IMR-90 (cell line): ENCODE data around the gene EIF4EBP2. TPM values are rescaled to one million over a fixed set of nuclear protein-coding genes. Genes with fewer than 3 reads are reported as not detected.

ENCODE experiments used
- ATAC-seq: fragments of 200-7000 bp; cut with Tn5 transposase; 2 replicates; pipeline ENCODE4 v1.9.1; 2020; ENCODE audit warnings: low read depth, mild to moderate bottlenecking, moderate library complexity
- BruUV-seq: library from RNA; stranded (reverse); fragments of 400-500 nt; replicated peaks from 2 replicates; lab custom pipeline; 2021; lab: Mats Ljungman, UMichigan
- CTCF ChIA-PET: fragments of 300-600 bp; formaldehyde crosslinking; extraction: SDS; loops from one replicate; lab custom pipeline; 2021; ENCODE audit warnings: antibody characterized with exemption; lab: Yijun Ruan, JAX
- POLR2A ChIA-PET: fragments of 300-600 bp; sonication (Branson Sonifier 250); formaldehyde crosslinking; loops from one replicate; lab custom pipeline; 2022; ENCODE audit warnings: antibody characterized with exemption; ENCODE audit not compliant: unreplicated experiment; lab: Charles Lee
- DNase-seq: peaks from one replicate; pipeline ENCODE4 v3.0.0; 2013
- H2AFZ ChIP-seq: replicated peaks from 2 replicates; pipeline ENCODE3; 2013; ENCODE audit warnings: low read length, mild to moderate bottlenecking; ENCODE audit not compliant: poor library complexity
- H2AK5ac ChIP-seq: 2 replicates; pipeline ENCODE4 v1.6.1; 2013; ENCODE audit warnings: low read depth, low read length, inconsistent platforms
- H2AK9ac ChIP-seq: replicated peaks from 2 replicates; pipeline ENCODE3; 2013; ENCODE audit warnings: mild to moderate bottlenecking, low read depth, low read length, moderate library complexity; ENCODE audit not compliant: poor library complexity
- H2BK120ac ChIP-seq: 2 replicates; pipeline ENCODE4 v1.6.1; 2013; ENCODE audit warnings: low read depth, low read length, inconsistent platforms
- H2BK15ac ChIP-seq: 3 replicates; pipeline ENCODE4 v1.6.1; 2013; ENCODE audit warnings: low read depth, low read length, inconsistent platforms
- H2BK20ac ChIP-seq: 2 replicates; pipeline ENCODE4 v1.6.1; 2013; ENCODE audit warnings: low read depth, mild to moderate bottlenecking, inconsistent platforms, low read length, moderate library complexity
- H2BK5ac ChIP-seq: 2 replicates; pipeline ENCODE4 v1.6.1; 2013; ENCODE audit warnings: mild to moderate bottlenecking, low read depth, low read length, inconsistent platforms; ENCODE audit not compliant: poor library complexity, severe bottlenecking
- H3K14ac ChIP-seq: replicated peaks from 2 replicates; pipeline ENCODE4 v1.6.1; 2013; ENCODE audit warnings: low read depth, low read length, inconsistent platforms
- H3K18ac ChIP-seq: 2 replicates; pipeline ENCODE4 v1.6.1; 2013; ENCODE audit warnings: low read depth, low read length, control low read depth
- H3K23ac ChIP-seq: 2 replicates; pipeline ENCODE4 v1.6.1; 2013; ENCODE audit warnings: low read depth, low read length, inconsistent platforms
- H3K27ac ChIP-seq: 2 replicates; pipeline ENCODE4 v1.5.1; 2013; ENCODE audit warnings: mild to moderate bottlenecking, control low read depth, low read length; ENCODE audit not compliant: insufficient read depth
- H3K27me3 ChIP-seq: 2 replicates; pipeline ENCODE4 v1.6.1; 2013; ENCODE audit warnings: low read length; ENCODE audit not compliant: control insufficient read depth, insufficient read depth
- H3K36me3 ChIP-seq: 2 replicates; pipeline ENCODE4 v1.6.1; 2013; ENCODE audit warnings: low read length, mixed read lengths; ENCODE audit not compliant: control insufficient read depth, insufficient read depth
- H3K4ac ChIP-seq: 2 replicates; pipeline ENCODE4 v1.6.1; 2013; ENCODE audit warnings: low read depth, low read length, inconsistent platforms
- H3K4me1 ChIP-seq: 2 replicates; pipeline ENCODE4 v1.6.1; 2013; ENCODE audit warnings: low read length, mixed read lengths; ENCODE audit not compliant: control insufficient read depth, insufficient read depth
- H3K4me2 ChIP-seq: 2 replicates; pipeline ENCODE4 v1.6.1; 2013; ENCODE audit warnings: low read depth, mild to moderate bottlenecking, control low read depth, low read length, moderate library complexity
- H3K4me3 ChIP-seq: 2 replicates; pipeline ENCODE4 v1.5.1; 2013; ENCODE audit warnings: low read depth, mild to moderate bottlenecking, control low read depth, low read length, moderate library complexity; ENCODE audit not compliant: insufficient read depth
- H3K56ac ChIP-seq: 2 replicates; pipeline ENCODE4 v1.6.1; 2013; ENCODE audit warnings: low read length, inconsistent platforms; ENCODE audit not compliant: insufficient read depth; ENCODE audit errors: extremely low read depth
- H3K79me1 ChIP-seq, 2 experiments: 2 replicates each; pipeline ENCODE4 v1.6.1; 2013; ENCODE audit warnings: low read length in 2 of 2, inconsistent platforms in 1 of 2, low read depth in 1 of 2
- H3K9ac ChIP-seq: 2 replicates; pipeline ENCODE4 v1.6.1; 2013; ENCODE audit warnings: low read depth, low read length, control low read depth
- H3K9me1 ChIP-seq: 2 replicates; pipeline ENCODE4 v1.6.1; 2013; ENCODE audit warnings: low read length, inconsistent platforms; ENCODE audit not compliant: insufficient read depth
- H3K9me3 ChIP-seq: 2 replicates; pipeline ENCODE4 v1.6.1; 2013; ENCODE audit warnings: low read length; ENCODE audit not compliant: control insufficient read depth, insufficient read depth
- H4K20me1 ChIP-seq: 2 replicates; pipeline ENCODE4 v1.6.1; 2013; ENCODE audit warnings: low read length, inconsistent platforms; ENCODE audit not compliant: insufficient read depth
- H4K5ac ChIP-seq: 2 replicates; pipeline ENCODE4 v1.6.1; 2013; ENCODE audit warnings: mild to moderate bottlenecking, low read depth, low read length, control low read depth
- H4K8ac ChIP-seq, 2 experiments: 2 replicates each; pipeline ENCODE4 v1.6.1; 2013; ENCODE audit warnings: low read depth in 2 of 2, low read length in 2 of 2, control low read depth in 1 of 2, inconsistent platforms in 1 of 2
- H4K91ac ChIP-seq: 2 replicates; pipeline ENCODE4 v1.6.1; 2013; ENCODE audit warnings: low read depth, low read length, inconsistent platforms; ENCODE audit not compliant: insufficient read depth
- MXI1 ChIP-seq: IDR thresholded peaks from 2 replicates; pipeline ENCODE4 v1.6.1; 2012; ENCODE audit warnings: low read depth, mild to moderate bottlenecking, low read length, moderate library complexity, borderline replicate concordance
- RFX5 ChIP-seq: IDR thresholded peaks from 2 replicates; pipeline ENCODE4 v1.8.0; 2012; ENCODE audit warnings: low read depth, mild to moderate bottlenecking, low read length, moderate library complexity
- WGBS, 2 experiments: methylation state at CpG; one replicate each; pipeline versions ENCODE4 v1.1.5 to v1.1.7; 2013; ENCODE audit warnings: missing lambda C conversion rate in 2 of 2; ENCODE audit not compliant: insufficient read length in 1 of 2; ENCODE audit errors: extremely low coverage in 2 of 2; 5-methylcytosine and 5-hydroxymethylcytosine counted together
- dilution Hi-C: fragments of 300-500 bp; cut with HindIII; formaldehyde crosslinking; loops from one replicate; pipeline ENCODE4 v1.14.3; 2018; ENCODE audit warnings: low sequenced_read_pairs; ENCODE audit not compliant: unreplicated experiment
- in situ Hi-C: fragments of 300-500 bp; cut with MboI; formaldehyde crosslinking; loops from 3 replicates; pipeline ENCODE4 v1.14.3; 2019; ENCODE audit warnings: low sequenced_read_pairs, inconsistent platforms, mixed read lengths
- intact Hi-C: fragments of 100-400 bp; cut with micrococcal nuclease; formaldehyde crosslinking; loops from 2 replicates; pipeline ENCODE4 v1.10.0; 2022
- polyA plus RNA-seq, 3 experiments: library from polyadenylated mRNA; depleted of rRNA; stranded (reverse); fragments of >200 nt; gene quantifications; 2 replicates each; pipeline ENCODE4 v1.2.3, GENCODE V29; 2012; ENCODE audit warnings: low replicate concordance in 1 of 3
- total RNA-seq: library from RNA; depleted of rRNA; stranded (reverse); fragments of >200 nt; gene quantifications from 2 replicates; pipeline ENCODE4 v1.2.3, GENCODE V29; 2012

EIF4EBP2 gene
- total and polyA plus RNA-seq, 2 of the 4 experiments (the other 2 are of a cell fraction) = 13.7 to 15.6 TPM

- POLR2A ChIA-PET = no interaction called here
- Histone ChIP-seq H3K79me1 (peaks cover 0 to 12% of the 10 kb centered on the region in 2 experiments; a peak in 1 of 4 replicates), H3K4me2 (no peak overlapping the region), H2AFZ (no peak overlapping the region), H2BK5ac (no peak overlapping the region), H2AK9ac (no peak overlapping the region), H3K56ac (no peak overlapping the region), H2AK5ac (no peak overlapping the region), H3K4me1 (peaks cover 10% of the 10 kb centered on the region), H3K9ac (no peak overlapping the region), H3K27ac (no peak overlapping the region), H4K20me1 (peaks cover 16% of the 10 kb centered on the region), H3K23ac (no peak overlapping the region), H3K18ac (no peak overlapping the region), H2BK120ac (no peak overlapping the region), H2BK15ac (no peak overlapping the region), H3K27me3 (no peaks in the 10 kb centered on the region; the same call in 1 of the 2 replicates), H3K14ac (no peak overlapping the region), H3K4ac (no peak overlapping the region), H4K5ac (no peak overlapping the region), H3K4me3 (no peak overlapping the region), H2BK20ac (no peak overlapping the region), H4K91ac (no peak overlapping the region), H4K8ac (no peak overlapping the region), H3K9me1 (peaks cover 12% of the 10 kb centered on the region), H3K36me3 (peaks cover 17% of the 10 kb centered on the region), H3K9me3 (no peaks in the 10 kb centered on the region)
- BruUV-seq = no TSS peak
- in situ Hi-C loops (no loop called here), dilution Hi-C loops (no loop called here), intact Hi-C loops (no loop called here)
- no peak for ATAC-seq
- no peak for DNase-seq
- CTCF ChIA-PET = no interaction called here
- WGBS, 2 experiments = 100% methylated on average over 1 of the region's 6 CpGs; no CpG with 5 or more reads in 1 of the 2 experiments
- no peak for TF ChIP-seq RFX5
- no peak for TF ChIP-seq MXI1
Observed at GRCh38 chr10:70432561-70433263, 28.8 kb downstream of the EIF4EBP2 start.
